Gastrocnemius medialis (tissue), 4 donors: ENCODE results near the gene ZBTB33. TPM values are rescaled to one million over a fixed set of nuclear protein-coding genes. Genes with fewer than 3 reads are reported as not detected.

Experiments used
- ATAC-seq, 2 donors: fragments of 150-250 bp; one replicate each; pipeline ENCODE4 v1.9.1; 2016
- DNase-seq, 2 donors: peaks; one replicate each; pipeline ENCODE4 v3.0.0-alpha.2; 2019
- H3K27ac ChIP-seq, 4 donors: fragments of 200-600 bp; sonication (generic); 1 replicate in 1 of 4; 2 replicates in 3 of 4; pipeline ENCODE4 v1.5.1; 2016 to 2018; ENCODE audit warnings: mild to moderate bottlenecking in 2 of 4, moderate library complexity in 1 of 4
- H3K27me3 ChIP-seq, 3 donors: fragments of 200-600 bp; sonication (generic) in 2 of 3; 1 replicate in 1 of 3; 2 replicates in 2 of 3; pipeline versions ENCODE4 v1.5.1 to v1.6.0; 2016 to 2019; ENCODE audit warnings: mild to moderate bottlenecking in 1 of 3, moderate library complexity in 1 of 3
- H3K36me3 ChIP-seq, 2 donors: fragments of 200-600 bp; sonication (generic) in 1 of 2; one replicate each; pipeline ENCODE4 v1.5.1; 2017 to 2018
- H3K4me1 ChIP-seq, 2 donors: fragments of 200-600 bp; sonication (generic) in 1 of 2; one replicate each; pipeline ENCODE4 v1.5.1; 2016 to 2017; ENCODE audit warnings: mild to moderate bottlenecking in 2 of 2
- H3K4me3 ChIP-seq, 4 donors: fragments of 200-600 bp; sonication (generic) in 3 of 4; 1 replicate in 1 of 4; 2 replicates in 3 of 4; pipeline ENCODE4 v1.5.1; 2016 to 2019; ENCODE audit warnings: mild to moderate bottlenecking in 2 of 4
- H3K9me3 ChIP-seq, 3 donors: fragments of 200-600 bp; sonication (generic) in 2 of 3; 1 replicate in 1 of 3; 2 replicates in 2 of 3; pipeline ENCODE4 v1.5.1; 2016 to 2019
- CTCF ChIP-seq, 5 experiments: fragments of 450-650 bp in 3 of 5; fragments of 200-600 bp in 2 of 5; sonication (generic) in 2 of 5; IDR thresholded peaks in 4 of 5; conservative IDR thresholded peaks in 1 of 5; 1 replicate in 4 of 5; 2 replicates in 1 of 5; pipeline ENCODE4 v1.5.1; 2016 to 2019; ENCODE audit warnings: antibody characterized with exemption in 5 of 5, mild to moderate bottlenecking in 3 of 5, moderate library complexity in 3 of 5
- POLR2A ChIP-seq, 2 donors: fragments of 450-650 bp; IDR thresholded peaks; one replicate each; pipeline ENCODE4 v1.6.1; 2017; ENCODE audit warnings: antibody characterized with exemption in 2 of 2, mild to moderate bottlenecking in 2 of 2, moderate library complexity in 2 of 2
- in situ Hi-C, 4 donors: fragments of 200-750 bp; cut with MboI; loops; one replicate each; pipeline versions ENCODE4 v1.15.0 to v1.8.0; 2017; ENCODE audit warnings: low sequenced_read_pairs in 4 of 4
- intact Hi-C: fragments of 100-400 bp; cut with DNase I; formaldehyde crosslinking; loops from one replicate; pipeline ENCODE4 v1.15.1; 2023; ENCODE audit warnings: low total_unique reads
- total RNA-seq, 4 donors: library from RNA; depleted of rRNA; stranded (reverse); fragments of >200 nt; gene quantifications; one replicate each; pipeline versions ENCODE4 v1.1.0 to v1.2.3, GENCODE V29; 2016

The ZBTB33 gene
- total RNA-seq, 4 donors from 2014 or later: 9.2 to 12.4 (median 9.8) TPM

- intact Hi-C loops: no loop called here
- no peak for DNase-seq
Measured at GRCh38 chrX:120281761-120282160, 31.1 kb downstream of the ZBTB33 start.

GRCh38 chrX:120282697-120283096, 32.1 kb downstream of the ZBTB33 start:
- no peaks in the 10 kb centered on the region for H3K4me1 ChIP-seq
- ATAC-seq: no peak
- no peaks in the 10 kb centered on the region for H3K27me3 ChIP-seq

More at GRCh38 chrX:120281761-120282160, 31.1 kb downstream of the ZBTB33 start:
- Histone ChIP-seq H3K27me3 (no peaks in the 10 kb centered on the region), H3K4me3 (no peak overlapping the region), H3K9me3 (no peaks in the 10 kb centered on the region), H3K36me3 (no peaks in the 10 kb centered on the region), H3K27ac (no peak overlapping the region), H3K4me1 (no peaks in the 10 kb centered on the region)
- in situ Hi-C loops: no loop called here
- no peak for TF ChIP-seq POLR2A (IDR thresholded peaks at IDR 0.05)
- TF ChIP-seq CTCF (IDR thresholded peaks at IDR 0.05 in 4 of 5, conservative IDR thresholded peaks at IDR 0.05 in 1 of 5): no peak
- no peak for ATAC-seq

GRCh38 chrX:120286733-120287512, 36.3 kb downstream of the ZBTB33 start:
- ATAC-seq: no peak
- TF ChIP-seq POLR2A (IDR thresholded peaks at IDR 0.05) (no peak), CTCF (IDR thresholded peaks at IDR 0.05 in 4 of 5, conservative IDR thresholded peaks at IDR 0.05 in 1 of 5) (no peak)
- no peak for DNase-seq
- in situ Hi-C loops: no loop called here
- Histone ChIP-seq H3K27me3 (no peaks in the 10 kb centered on the region), H3K4me3 (no peak overlapping the region), H3K4me1 (no peaks in the 10 kb centered on the region), H3K27ac (no peak overlapping the region), H3K9me3 (no peaks in the 10 kb centered on the region), H3K36me3 (no peaks in the 10 kb centered on the region)
- intact Hi-C loops: no loop called here

More at GRCh38 chrX:120282697-120283096, 32.1 kb downstream of the ZBTB33 start:
- Histone ChIP-seq H3K36me3 (no peaks in the 10 kb centered on the region), H3K4me3 (no peak overlapping the region), H3K27ac (no peak overlapping the region), H3K9me3 (no peaks in the 10 kb centered on the region)
- intact Hi-C loops (no loop called here), in situ Hi-C loops (no loop called here)
- TF ChIP-seq CTCF (IDR thresholded peaks at IDR 0.05 in 4 of 5, conservative IDR thresholded peaks at IDR 0.05 in 1 of 5) (no peak), POLR2A (IDR thresholded peaks at IDR 0.05) (no peak)
- no peak for DNase-seq

GRCh38 chrX:120287513-120288112, 37.0 kb downstream of the ZBTB33 start:
- ATAC-seq (no peak), DNase-seq (no peak)
- Histone ChIP-seq H3K27me3 (no peaks in the 10 kb centered on the region), H3K4me1 (no peaks in the 10 kb centered on the region), H3K36me3 (no peaks in the 10 kb centered on the region), H3K4me3 (no peak overlapping the region), H3K9me3 (no peaks in the 10 kb centered on the region), H3K27ac (no peak overlapping the region)
- TF ChIP-seq CTCF (IDR thresholded peaks at IDR 0.05 in 4 of 5, conservative IDR thresholded peaks at IDR 0.05 in 1 of 5) (no peak), POLR2A (IDR thresholded peaks at IDR 0.05) (no peak)
- in situ Hi-C loops: no loop called here
- intact Hi-C loops: no loop called here
